ENCODE data around the gene ADAMTSL1.

Gene ADAMTSL1

GRCh38 chr9:18543406-18544192, 69.6 kb downstream of the ADAMTSL1 start:
- FAIRE-seq = no peak

DNA sequence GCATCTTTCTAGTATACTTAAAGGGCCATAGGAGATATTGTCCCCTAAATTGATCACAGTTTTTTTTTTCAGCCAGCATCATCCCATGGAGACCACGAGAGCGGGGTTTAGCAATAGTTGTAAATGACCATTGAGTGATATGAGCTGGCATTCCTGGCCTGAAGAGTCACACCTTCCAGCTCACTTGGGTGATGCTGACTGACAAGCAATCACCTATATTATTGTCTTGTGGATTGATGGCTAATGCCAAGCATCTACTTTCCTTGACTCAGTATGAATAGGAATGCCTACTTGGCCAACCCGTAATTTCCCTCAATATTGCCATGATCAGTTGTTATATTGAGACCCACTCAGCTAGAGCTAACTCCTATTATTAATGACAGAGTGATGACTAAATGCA, 70.5 kb downstream of the ADAMTSL1 start:
- no peak for DNase-seq (ENCODE audit: extremely low spot score, insufficient read length, low read depth)
- FAIRE-seq = no peak

More at GRCh38 chr9:18543406-18544192, 69.6 kb downstream of the ADAMTSL1 start:
- DNase-seq (ENCODE audit: extremely low spot score, insufficient read length, low read depth) = no peak

- FAIRE-seq (no peak), DNase-seq (ENCODE audit: extremely low spot score, insufficient read length, low read depth) (no peak)
Measured at GRCh38 chr9:18545636-18546360, 71.8 kb downstream of the ADAMTSL1 start.

DNA sequence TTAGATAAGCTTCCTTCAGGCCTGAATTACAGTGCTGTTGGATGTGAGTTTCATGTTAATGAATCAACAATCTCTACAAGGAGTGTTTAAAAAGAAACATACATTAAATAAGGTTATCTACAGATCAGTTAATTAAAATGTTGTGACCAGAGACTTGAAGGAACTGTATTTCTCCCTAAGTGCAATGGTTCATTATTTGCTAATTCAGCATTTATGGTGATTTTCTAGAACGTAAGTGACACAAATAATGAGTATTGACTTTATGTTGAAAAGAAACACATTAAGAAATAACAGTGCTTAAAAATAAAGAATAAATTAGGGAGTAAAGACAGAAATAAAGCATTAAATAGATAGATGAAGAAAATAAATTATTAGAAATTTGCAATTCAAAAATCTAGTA, 74.5 kb downstream of the ADAMTSL1 start:
- DNase-seq (ENCODE audit: extremely low spot score, insufficient read length, low read depth) (no peak), FAIRE-seq (no peak)

- DNase-seq (ENCODE audit: extremely low spot score, insufficient read length, low read depth) (no peak), FAIRE-seq (no peak)
Measured at GRCh38 chr9:18549772-18550171, 75.8 kb downstream of the ADAMTSL1 start.

DNA sequence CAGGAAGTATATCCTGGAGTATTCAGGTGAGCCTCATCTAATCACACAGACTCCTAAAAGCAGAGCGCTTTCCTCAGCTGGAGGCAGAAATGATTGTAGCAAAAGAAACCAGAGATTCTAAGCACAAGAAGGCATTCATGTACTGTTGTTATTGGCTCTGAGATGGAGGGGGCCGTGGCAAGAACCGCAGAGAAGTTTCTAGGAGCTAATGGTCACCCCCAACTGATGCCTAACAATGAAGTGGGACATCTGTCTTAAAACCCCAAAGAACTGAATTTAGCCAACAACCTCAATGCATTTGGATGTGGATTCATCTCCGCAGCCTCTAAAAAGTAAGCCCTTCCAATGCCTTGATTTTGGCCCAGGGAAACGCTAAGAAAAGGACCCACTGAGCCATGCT, 76.3 kb downstream of the ADAMTSL1 start:
- FAIRE-seq = no peak
- no peak for DNase-seq (ENCODE audit: extremely low spot score, insufficient read length, low read depth)

- no peak for DNase-seq (ENCODE audit: extremely low spot score, insufficient read length, low read depth)
- FAIRE-seq = no peak
Measured at GRCh38 chr9:18554244-18554643, 80.3 kb downstream of the ADAMTSL1 start.

DNA sequence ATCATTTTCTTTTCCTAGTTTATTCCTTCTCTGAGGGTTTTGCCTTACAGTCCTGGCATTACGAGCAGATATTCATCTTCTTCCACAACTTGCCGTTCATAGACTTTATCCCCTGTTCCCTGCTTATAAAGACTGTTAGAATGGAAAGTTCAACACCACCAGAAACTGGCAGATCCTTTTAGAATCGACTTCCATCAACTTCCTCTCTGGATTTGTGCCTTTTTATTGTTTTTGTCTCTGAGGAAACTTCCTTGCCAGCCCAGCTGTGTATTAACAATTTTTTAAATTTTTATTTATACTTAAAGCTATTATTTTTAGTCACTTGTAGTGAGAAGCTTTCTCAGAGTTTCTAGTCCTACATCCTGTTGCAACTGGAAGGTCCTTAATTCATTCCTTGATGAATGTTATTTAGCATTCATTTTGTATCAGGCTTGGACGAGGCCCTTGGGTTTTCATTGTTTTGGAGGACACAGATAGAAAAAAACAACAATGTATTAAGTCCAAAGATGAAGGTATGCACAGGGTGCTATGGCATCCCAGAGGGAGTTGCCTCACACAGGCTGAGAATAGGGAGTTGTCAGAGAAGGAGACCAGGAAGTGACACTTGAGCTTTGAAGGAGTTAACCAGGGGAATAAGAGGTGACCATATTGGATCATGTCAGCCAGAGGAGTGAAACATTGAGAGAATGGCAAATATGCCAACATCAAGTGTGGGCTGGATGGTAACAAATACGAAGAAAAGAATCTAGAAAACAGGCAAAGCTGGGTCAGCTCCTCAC, 81.3 kb downstream of the ADAMTSL1 start:
- DNase-seq (ENCODE audit: extremely low spot score, insufficient read length, low read depth) (no peak), FAIRE-seq (no peak)

- no peak for FAIRE-seq
- DNase-seq (ENCODE audit: extremely low spot score, insufficient read length, low read depth) = no peak
Measured at GRCh38 chr9:18564018-18564880, 90.3 kb downstream of the ADAMTSL1 start.

DNA sequence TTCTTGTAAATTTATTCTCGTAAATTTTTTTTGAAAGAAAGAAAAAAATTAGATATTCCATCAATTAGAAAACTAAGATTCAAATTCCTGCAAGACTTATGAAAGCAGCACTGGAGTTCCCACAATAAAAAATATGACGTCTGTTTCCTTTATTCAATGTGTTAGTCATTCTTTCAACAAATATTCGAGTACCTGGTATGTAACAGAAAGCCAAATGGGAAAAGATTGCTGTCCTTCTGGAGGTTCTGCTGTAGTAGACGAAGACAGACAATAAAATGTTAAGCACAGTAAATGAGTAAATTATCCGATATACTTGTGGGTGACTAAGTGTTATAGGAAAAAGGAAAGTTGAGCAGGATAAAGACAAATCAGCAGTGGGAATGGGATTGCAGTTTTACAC, 92.2 kb downstream of the ADAMTSL1 start:
- FAIRE-seq (no peak), DNase-seq (ENCODE audit: extremely low spot score, insufficient read length, low read depth) (no peak)

DNA sequence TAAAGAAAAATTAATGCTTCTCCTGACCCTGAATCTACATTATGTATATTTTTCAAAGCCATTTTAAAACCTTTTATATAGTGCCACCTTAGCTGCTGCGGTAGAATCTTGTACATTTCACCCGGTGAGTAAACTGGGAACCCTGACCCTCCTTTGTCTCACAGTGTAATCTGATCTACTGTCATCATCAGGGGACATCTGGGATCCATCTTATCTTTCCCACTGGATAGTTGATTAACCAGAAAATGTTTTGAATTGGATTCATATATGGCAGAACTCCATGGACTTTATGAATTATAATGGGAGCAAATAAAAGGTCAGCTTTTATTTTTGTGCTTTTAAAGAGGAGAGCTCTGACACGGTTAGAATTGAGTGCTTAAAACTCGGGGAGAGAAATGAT, 95.0 kb downstream of the ADAMTSL1 start:
- DNase-seq (ENCODE audit: extremely low spot score, insufficient read length, low read depth) = no peak
- FAIRE-seq = no peak

GRCh38 chr9:18569941-18570630, 96.1 kb downstream of the ADAMTSL1 start:
- DNase-seq (ENCODE audit: extremely low spot score, insufficient read length, low read depth) (no peak), FAIRE-seq (no peak)

- FAIRE-seq (no peak), DNase-seq (ENCODE audit: extremely low spot score, insufficient read length, low read depth) (no peak)
Measured at GRCh38 chr9:18573021-18573556, 99.1 kb downstream of the ADAMTSL1 start.

DNA sequence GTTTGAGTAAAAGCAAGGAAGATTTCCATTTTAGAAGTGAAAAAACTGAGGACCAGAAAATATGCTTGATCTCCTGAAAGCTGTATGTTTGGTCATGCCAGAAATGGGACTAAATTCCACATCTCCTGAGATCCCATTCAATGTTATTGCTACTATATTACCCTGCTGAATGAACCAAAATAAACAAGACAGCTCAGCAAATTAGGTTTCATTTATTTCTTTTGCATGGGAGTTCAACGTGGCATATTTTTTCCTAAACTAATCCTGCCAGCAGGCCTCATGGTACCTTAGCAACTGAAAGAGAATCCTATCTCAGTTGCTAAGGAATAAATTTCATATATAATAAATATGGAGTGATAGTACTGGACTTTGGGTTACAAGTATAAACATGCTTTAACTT, 101.7 kb downstream of the ADAMTSL1 start:
- no peak for FAIRE-seq
- no peak for DNase-seq (ENCODE audit: extremely low spot score, insufficient read length, low read depth)

GRCh38 chr9:18579536-18579935, 105.6 kb downstream of the ADAMTSL1 start:
- FAIRE-seq (no peak), DNase-seq (ENCODE audit: extremely low spot score, insufficient read length, low read depth) (no peak)

DNA sequence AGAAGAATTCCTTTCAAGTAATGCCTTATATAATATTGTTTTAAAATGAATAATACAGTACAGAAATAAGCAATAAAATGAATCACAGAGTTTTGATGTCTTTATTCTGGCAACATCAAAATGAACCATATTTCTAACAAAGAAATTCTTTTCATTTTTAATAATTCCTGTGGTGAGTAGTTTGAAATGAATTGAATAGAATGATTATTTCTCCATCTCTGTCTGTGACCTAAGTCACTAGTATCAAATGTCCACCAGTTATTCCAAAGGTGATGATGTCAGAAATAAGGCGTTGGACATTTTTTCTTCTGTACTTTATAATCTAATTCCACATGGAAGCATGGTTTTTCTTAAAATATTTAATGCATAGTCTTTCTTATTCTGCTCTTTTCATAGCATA, 106.2 kb downstream of the ADAMTSL1 start:
- DNase-seq (ENCODE audit: extremely low spot score, insufficient read length, low read depth) = no peak
- FAIRE-seq = no peak

DNA sequence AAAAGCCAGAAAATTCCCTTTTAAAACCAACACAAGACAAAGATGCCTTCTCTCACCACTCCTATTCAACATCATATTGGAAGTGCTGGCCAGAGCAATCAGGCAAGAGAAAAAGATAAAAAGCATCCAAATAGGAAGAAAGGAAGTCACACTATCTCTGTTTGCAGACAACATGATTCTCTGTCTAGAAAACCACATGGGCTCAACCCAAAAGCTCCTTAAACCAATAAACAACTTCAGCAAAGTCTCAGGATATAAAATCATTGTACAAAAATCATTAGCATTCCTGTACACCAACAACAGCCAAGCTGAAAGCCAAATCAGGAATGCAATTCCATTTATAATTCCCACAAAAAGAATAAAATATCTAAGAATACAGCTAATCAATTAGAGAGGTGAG, 112.0 kb downstream of the ADAMTSL1 start:
- FAIRE-seq (no peak), DNase-seq (ENCODE audit: extremely low spot score, insufficient read length, low read depth) (no peak)

DNA sequence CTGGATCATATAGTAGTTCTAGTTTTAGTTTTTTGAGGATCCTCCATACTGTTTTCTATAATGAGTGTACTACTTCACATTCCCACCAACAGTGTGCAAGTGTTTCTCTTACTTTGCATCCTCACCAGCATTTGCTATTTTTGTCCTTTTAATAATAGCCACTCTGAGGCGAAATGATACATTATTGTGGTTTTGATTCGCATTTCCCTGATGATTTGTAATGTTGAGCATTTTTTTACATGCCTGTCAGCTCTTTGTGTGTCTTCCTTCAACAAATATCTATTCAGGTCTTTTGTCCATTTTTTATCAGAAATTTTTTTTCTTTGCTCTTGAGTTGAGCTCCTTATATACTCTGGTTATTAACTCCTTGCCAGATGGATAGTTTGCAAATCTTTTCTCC, 114.0 kb downstream of the ADAMTSL1 start:
- no peak for DNase-seq (ENCODE audit: extremely low spot score, insufficient read length, low read depth)
- FAIRE-seq = no peak

- FAIRE-seq = no peak
- DNase-seq (ENCODE audit: extremely low spot score, insufficient read length, low read depth) = no peak
Measured at GRCh38 chr9:18591261-18591660, 117.3 kb downstream of the ADAMTSL1 start.

All from GM18507 (cell line).